ENCODE results near the gene ECEL1.
"Not testable (repeated sequence)": the region's sequence is repeated elsewhere in the genome, so short reads cannot be mapped to it uniquely, and the experiment has no call there.

Gene ECEL1

DNA sequence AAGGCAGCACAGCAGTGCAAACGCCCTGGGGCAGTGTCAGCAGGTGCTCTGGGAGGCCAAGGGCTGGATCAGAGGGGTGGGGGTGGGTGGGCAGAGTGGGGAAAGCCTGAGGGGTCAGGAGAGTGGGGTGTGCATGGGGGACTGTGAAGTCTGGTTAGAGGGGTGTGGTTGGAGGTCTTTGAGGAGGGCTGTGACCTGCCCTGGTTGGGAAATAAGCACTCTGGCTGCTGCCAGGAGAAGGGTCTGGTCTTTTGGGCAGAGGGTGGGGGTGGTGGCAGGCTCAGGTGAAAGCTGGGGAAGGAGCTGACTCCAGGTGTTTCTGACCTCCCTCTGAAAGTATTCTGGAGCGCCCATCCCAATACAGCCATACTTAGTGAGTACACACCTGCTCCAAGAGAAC, 27.5 kb downstream of the ECEL1 start:
- DNase-seq (ENCODE audit: low read depth, low spot score), result no peak

DNA sequence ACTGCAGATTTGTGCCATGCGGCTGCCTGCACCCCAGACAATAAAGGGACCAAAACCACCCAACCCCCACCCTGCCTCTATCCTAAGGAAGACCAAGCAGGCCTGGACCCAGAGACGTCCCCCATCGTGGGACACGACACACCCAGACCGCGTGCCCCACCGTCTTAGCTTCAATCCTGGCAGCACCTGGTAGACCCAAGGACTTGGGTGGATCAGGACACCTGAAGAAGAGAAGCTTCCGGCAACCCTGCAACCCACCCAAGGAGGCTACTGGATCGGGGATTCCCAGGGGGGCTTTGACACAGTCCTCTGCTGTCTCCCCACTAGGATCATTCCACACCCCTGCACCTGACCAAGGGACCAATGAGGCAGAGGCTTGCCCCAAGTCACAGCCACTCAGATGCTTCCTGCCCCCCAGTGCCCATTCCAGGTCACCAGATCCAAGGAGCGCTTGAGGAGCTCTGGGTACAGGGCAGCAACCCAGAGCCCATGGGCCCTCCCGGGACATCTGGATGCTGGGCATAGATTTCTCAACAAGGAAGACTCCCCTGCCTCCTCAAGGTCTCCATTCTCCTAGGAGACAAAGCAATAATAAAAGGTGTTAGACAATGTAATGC, 28.1 kb downstream of the ECEL1 start:
- DNase-seq (ENCODE audit: low read depth, low spot score), result no peak

DNA sequence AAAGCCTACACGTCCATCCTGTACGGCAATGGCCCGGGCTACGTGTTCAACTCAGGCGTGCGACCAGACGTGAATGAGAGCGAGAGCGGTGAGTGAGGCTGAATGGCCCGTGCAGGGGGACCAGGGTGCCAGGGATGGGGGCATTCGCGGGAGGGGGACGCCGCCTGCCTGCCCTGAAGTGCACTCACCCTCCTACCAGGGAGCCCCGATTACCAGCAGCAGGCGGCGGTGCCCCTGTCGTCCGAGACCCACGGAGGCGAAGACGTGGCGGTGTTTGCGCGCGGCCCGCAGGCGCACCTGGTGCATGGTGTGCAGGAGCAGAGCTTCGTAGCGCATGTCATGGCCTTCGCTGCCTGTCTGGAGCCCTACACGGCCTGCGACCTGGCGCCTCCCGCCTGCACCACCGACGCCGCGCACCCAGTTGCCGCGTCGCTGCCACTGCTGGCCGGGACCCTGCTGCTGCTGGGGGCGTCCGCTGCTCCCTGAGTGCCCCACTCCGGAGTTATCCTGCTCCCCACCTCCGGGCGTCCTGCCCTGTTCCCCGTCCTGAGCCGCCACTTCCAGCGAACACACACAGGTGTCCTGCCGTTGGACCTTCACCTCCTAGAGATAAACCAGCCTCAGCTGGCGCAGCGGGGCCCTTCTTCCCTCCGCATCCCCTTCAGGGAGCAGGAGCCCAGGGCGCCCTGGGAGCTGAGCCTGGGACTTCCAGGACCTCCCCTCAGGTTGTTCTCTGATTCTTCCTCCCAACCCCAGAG, 28.8 kb downstream of the ECEL1 start:
- no peak for DNase-seq (ENCODE audit: low read depth, low spot score)

DNA sequence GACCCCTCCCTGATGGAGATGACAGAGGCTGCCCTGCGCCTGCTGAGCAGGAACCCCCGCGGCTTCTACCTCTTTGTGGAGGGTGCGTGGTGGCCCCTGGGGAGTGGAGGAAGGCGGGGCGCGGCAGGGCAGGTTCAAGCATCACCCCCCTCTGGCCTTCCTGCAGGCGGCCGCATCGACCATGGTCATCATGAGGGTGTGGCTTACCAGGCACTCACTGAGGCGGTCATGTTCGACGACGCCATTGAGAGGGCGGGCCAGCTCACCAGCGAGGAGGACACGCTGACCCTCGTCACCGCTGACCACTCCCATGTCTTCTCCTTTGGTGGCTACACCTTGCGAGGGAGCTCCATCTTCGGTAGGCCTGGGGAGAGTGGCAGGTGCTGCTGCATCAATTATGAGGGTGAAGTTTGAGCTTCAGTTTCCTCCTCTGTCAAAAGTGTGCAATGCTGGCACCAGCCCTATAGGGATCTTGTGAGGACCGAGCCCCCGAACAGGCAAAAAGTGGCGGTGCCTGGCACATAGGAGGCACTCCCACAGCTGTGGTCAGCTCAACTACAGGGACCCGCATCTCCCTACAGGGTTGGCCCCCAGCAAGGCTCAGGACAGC, 29.5 kb downstream of the ECEL1 start:
- DNase-seq (ENCODE audit: low read depth, low spot score), result no peak

DNA sequence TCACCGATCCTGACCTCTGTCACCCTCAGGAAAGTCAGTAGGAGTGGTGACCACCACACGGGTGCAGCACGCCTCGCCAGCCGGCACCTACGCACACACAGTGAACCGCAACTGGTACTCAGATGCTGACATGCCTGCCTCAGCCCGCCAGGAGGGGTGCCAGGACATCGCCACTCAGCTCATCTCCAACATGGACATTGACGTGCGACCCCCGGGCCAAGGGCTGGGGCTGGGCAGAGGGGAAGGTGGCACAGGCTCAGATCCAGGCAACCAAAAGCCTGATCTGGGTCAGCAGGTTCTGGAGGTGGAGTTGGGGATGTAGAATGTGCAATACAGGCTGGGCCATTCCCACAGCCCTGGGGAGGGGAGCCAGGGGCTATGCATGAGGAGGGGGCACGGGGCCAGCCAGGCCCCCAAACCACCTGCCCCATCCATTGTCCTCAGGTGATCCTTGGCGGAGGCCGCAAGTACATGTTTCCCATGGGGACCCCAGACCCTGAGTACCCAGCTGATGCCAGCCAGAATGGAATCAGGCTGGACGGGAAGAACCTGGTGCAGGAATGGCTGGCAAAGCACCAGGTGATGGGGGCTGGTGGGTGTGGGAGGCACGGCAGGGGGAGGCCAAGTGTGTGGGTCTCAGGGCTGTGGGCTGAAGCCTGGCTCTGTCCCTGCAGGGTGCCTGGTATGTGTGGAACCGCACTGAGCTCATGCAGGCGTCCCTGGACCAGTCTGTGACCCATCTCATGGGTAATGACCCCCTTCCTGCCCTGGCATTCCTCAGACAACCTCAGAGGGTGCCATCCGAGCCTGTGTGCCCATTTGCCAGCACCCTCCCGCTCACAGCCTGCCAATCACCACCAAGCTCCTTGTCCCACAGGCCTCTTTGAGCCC, 30.3 kb downstream of the ECEL1 start:
- DNase-seq (ENCODE audit: low read depth, low spot score), result no peak

DNA sequence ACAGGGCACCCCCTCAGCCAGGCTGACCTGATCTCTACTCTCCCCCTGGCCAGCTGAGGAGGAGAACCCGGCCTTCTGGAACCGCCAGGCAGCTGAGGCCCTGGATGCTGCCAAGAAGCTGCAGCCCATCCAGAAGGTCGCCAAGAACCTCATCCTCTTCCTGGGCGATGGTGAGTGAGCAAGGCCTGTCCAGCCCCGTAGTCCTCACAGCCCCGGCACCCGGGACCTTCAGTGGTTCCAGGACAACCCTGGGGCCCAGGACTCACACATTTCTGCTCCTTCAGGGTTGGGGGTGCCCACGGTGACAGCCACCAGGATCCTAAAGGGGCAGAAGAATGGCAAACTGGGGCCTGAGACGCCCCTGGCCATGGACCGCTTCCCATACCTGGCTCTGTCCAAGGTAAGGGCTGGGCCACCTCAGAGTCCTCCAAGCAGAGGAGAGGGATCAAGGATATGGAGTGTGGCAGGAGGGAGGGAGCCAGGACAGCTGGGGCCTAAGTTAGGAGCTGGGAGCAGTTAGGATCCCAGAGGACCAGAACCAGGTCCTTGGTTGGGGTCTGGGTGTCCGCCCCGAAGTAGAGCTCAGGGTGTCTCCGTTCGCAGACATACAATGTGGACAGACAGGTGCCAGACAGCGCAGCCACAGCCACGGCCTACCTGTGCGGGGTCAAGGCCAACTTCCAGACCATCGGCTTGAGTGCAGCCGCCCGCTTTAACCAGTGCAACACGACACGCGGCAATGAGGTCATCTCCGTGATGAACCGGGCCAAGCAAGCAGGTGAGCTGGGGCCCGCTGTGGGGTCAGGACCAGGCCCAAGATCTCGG, 31.1 kb downstream of the ECEL1 start:
- DNase-seq (ENCODE audit: low read depth, low spot score), result no peak

DNA sequence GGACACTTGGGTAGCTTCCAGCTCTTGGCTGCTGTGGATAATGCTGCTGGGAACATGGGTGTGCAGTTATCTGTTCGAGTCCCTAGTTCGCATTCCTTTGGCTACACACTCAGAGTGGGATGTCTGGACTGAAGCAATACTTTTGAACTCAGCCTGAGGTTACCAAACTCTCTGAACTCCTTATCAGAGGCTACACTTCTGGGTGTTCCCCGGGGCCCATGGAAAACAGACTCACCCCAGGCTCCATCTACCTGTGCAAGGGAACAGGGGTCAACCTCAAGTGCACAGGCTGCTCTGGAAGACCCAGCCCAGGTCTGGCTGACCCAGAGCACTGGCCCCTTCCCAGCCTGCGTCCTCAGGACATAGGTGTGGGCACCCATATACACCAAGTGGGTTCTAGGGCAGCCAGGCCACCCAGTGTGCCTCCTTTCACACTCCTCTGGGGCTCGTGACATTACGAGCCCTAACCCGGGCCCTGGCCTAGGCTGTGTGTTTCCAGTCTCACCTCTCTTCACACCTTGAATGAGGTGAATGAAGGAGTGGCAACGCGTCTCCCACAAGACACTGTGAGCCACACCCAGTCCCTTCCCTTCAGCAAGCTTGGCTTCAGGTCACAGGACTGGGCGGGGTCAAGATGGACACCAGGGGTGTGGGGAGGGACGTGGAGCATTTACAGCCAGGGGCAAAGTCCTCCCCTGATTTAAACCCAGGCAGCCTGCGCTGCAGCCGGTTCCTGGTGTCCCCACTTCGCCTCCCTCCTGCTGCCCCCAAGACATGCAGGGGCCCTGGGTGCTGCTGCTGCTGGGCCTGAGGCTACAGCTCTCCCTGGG, 32.0 kb downstream of the ECEL1 start, which contains the start of gene ALPI:
TSS of gene ALPI (plus strand) at position 728 of the 830 bp plus-strand sequence. CDS start at position 775, 47 bp downstream.
- DNase-seq (ENCODE audit: low read depth, low spot score), result no peak

DNA sequence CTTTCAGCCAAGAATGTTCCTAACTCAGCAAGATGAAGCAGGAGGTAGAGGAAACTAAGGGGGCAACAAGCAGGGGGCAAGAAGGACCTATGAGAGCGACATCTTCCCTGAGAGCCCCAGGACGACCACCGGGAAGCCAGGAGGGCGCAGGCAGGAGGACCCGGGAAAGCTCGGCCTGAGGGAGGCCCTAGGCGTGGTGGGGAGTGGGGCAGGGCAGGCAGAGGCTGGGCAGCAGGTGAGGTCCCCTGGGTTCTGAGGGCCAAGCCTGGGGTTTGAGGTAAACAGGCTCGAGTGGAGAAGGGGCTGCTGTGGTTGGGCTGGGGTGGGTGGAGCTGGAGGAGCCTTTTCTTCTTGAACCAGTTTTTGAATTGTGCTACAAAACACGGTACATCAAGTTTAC, 33.0 kb downstream of the ECEL1 start:
- DNase-seq (ENCODE audit: low read depth, low spot score), result no peak

DNA sequence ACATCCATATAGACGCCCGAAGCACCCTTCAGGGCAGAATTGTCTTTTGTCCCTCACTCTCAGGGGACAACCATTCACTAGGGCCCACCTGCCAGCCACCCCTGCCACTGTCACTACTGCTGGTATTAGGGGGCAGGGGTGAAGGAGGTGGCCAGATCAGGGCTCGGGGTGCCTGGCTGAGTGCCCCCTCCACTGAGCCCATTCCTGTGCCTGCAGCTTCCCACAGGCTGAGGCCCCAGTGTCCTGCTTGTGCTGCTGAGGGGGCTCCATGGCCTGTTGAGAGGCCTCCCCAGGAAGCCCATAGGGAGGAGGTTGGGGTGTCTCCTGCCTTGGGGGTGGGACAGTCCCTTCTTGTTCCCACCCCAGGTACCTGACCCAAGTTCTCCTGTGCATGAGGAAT, 36.0 kb downstream of the ECEL1 start:
- DNase-seq (ENCODE audit: low read depth, low spot score), result not testable (repeated sequence)

DNA sequence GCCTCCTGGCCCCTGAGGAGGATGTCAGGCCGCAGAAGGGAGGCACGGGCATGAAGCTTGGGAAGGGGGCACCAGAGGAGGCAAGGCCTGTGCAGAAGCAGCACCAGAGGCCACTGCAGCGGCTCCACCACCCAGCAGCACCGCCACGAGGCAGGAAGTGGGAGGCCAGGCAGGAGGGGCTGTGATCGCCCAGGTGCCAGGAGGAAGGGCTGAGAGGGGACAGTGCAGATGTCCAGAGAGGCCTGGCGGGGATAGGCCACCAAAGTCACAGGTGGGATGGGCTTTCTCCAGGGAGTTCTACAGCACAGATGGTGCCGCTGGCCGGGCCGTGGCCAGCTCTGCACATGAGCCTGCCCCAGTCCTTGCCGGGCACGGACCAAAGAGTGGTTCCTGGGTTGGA, 37.7 kb downstream of the ECEL1 start:
- DNase-seq (ENCODE audit: low read depth, low spot score), result no peak

DNA sequence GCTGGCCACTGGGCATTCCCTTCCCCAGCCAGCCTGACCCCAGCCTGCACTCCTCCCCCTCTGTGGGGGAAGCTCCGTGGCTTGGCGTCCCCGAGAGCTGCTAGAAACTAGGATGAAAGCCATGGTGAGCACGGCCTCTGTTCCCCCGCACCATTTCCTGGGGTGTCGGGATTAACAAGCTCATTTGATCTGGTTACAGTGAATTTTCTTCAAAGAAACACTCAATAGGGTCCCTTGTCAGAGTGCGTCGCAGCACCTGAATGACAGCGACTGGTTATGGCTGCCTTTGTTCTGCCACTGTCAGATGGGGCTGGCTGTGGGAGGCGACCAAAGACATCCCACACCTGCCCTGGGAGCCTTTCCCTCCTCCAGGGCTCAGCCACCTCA, 39.3 kb downstream of the ECEL1 start:
- no peak for DNase-seq (ENCODE audit: low read depth, low spot score)

DNA sequence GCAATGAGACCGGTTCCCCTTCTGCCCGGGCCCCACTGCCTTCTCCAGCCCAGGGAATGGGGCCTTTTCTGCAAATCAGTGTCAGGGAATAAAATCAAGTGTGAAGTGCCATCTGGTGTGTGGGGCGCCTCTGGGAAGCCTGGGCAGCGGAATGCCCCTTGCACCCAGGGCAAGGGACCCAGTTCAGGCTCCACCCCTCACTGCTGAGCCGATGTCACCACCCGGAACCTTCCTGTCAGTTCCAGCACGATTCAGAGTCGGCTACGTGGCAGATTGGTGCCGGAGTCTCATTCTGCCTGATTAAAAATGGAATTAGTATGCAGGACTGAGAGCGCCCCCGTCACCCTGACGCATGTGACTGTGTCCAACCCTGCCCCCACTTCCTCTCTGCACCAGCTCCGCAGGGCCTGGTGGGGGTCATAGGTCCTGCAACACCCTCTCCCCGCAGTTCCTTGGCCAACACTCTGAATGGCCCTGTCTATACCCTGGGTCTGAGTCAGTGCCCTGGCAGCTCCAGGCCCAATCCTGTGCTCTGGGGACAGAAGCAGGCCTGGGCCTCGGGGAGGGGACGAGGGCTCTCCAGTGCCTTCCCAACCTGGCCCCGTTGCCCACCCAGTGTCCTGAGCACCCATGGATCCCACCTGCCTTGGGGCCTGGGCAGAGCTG, 39.9 kb downstream of the ECEL1 start:
- DNase-seq (ENCODE audit: low read depth, low spot score), result no peak

DNA sequence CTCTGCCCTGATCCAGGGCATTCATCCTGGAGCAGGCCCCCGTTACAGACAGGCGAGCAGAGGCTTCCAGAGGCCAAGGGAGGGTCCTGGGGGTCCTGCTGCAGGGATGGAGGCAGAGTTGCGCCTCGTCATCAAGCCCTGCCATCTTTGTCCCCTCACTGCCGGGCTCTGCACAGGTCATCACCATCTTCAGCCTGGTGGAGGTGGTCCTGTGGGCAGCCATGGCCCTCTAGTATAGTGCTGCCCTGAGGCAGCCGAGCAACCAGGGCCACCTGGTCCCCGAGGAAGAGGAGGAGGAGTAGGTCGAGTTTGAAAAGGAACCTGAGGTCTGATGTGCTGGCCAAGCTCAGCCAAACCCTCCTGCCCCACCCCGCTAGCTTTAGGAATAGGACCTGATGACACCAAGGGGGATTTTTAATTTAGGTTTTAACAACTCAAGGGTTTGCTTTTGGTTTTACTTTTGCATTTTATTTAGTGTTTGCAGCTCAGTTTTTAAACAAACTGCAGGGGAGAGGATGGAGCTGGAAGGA, 40.5 kb downstream of the ECEL1 start:
- no peak for DNase-seq (ENCODE audit: low read depth, low spot score)

DNA sequence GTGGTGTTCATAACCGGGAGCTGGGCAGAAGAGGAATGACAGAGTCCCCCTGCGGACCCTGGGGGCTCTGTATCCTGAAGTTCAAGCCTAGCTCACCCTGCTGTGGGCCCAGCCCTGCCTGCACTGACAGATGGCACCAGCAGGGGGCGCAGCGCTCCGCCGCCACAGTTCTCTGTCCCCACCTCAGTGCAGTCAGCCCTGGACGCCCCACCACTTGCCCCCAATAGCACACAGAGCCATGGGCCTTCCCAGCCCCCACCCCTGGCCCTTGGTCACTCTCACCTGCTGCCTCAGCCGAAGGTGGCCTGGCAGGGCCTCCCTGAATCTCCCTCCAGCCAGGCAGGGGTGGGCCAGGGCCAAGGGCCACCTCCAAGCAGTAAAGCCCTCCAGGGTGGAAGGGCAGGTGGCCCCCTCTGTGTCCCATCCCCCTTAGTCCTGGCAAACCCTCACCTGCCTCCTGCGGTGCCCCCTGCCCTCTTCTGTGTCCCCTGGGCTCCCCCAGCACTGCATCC, 41.3 kb downstream of the ECEL1 start:
- not testable (repeated sequence) for DNase-seq (ENCODE audit: low read depth, low spot score)

DNA sequence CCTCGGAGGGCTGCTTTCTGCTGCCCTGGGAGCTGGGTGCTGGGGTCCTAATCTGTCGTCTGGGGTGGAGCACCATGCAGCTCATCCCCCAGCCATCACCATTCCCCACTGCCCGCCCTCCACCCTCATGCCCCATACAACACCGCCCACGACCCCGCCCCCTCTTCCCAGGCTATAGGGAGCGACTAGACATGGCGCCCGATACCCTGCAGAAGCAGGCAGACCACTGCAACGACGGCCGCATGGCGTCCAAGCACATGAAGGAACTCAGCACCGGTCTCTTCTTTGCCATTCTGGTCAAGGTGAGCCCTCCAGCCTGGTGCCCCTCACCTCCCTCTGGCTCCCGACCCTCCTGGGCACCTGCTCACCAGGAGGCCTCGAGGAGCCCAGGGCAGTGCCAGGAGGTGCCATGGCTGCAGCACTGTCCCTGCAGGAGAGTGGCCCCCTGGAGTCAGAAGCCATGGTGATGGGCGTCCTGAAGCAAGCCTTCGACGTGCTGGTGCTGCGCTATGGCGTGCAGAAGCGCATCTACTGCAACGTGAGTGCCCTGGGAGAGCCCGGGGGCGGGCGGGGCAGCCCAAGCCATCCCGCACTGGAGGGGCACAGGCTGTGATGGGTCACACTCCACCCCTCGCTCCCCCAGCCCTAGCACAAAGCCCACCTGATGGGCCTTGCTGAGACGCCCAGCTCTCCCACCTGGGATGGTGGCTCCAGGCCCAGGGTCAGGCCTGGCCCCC, 42.3 kb downstream of the ECEL1 start:
- DNase-seq (ENCODE audit: low read depth, low spot score), result not testable (repeated sequence)

DNA sequence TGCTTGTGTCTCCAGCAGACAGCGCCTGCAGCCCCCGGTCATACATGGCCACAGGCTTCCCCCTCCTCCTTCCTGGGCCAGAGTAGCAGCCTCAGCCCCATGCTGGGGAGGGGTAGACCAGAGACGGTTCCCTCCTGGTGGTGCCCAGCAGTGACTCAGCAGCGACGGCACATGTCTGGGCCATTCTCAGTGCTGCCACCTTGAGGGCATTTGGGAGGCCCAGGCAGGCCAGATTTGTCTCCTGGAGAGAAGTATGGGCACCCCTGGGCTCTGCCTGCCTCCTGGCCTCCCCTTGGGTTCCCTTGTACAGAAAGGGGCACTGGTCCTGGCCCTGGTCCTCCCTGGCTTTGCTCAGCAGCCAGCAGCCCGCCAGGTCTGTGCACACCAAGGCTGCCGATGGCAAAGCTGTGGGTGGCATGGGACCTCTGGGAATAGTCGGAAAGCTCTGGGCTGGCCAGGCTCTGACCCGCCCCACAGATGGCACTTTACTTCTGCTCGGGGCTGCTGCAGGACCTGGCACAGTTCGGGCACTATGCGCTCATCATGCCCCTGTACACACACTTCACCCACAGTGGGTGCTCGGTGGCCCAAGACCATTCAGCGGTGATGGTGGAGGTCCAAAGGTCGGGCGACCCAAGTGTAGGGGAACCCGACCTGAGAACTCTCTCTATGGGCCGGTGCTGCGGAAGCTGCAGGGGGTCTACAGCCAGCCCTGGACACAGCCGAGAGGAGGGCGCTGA, 43.1 kb downstream of the ECEL1 start:
- peak; percentile 56 for DNase-seq (ENCODE audit: low read depth, low spot score)

DNA sequence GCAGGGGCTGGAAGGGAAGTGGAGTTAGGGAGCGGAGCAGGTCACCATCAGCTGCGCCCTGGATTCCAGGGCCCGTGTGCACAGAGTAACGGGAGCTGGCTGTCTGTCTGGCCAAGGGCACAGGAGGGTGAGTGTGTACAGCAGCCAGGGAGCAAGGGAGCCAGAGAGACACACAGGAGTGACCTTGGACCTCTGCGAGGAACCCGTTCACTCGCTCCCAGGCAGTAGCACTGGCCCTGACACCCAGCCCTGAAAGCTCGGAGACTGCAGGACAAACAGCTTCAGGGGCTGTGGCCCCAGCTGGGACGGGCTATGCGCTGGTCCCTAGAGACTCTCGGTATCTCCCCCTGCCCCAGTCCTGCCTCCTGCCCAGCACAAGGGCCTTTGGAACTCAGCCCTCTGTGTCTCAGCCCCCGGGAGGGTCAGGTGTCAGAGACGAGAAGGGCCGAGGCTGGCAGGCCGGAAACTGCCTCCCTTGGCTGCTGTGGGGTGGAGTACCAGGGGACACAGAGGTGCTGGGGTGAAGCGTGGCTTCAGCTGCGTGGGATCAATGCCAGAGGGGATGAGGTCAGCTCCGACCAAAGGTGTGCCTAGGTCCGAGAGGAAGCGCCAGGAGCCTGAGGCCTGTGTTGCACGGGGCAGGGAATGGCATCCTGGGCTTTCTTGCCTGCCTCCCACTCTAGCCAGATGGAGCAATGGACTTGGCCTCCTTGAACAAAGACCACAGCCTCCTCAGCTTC, 43.8 kb downstream of the ECEL1 start:
- DNase-seq (ENCODE audit: low read depth, low spot score), result not testable (repeated sequence)
